GM12878 (cell line): ENCODE data around the gene PLEKHO1.

Experiments
- E2F8 ChIP-seq: fragments of 450-650 bp; IDR thresholded peaks from 2 replicates; pipeline ENCODE4 v1.6.1; 2018; ENCODE audit warnings: mild to moderate bottlenecking, low read depth, moderate library complexity; ENCODE audit not compliant: partially characterized antibody
- JUND ChIP-seq: IDR thresholded peaks from 2 replicates; pipeline ENCODE4 v1.6.1; 2012; ENCODE audit warnings: low read depth, mild to moderate bottlenecking, low read length, improper control_type of control experiment, moderate library complexity
- KDM1A ChIP-seq: fragments of 200-600 bp; sonication (generic); IDR thresholded peaks from 2 replicates; pipeline ENCODE4 v1.6.1; 2016; ENCODE audit warnings: borderline replicate concordance
- MAX ChIP-seq: IDR thresholded peaks from 2 replicates; pipeline ENCODE4 v1.6.1; 2012; ENCODE audit warnings: low read depth, low read length, improper control_type of control experiment
- SP1 ChIP-seq: IDR thresholded peaks from one replicate; pipeline ENCODE4 v1.6.1; 2011; ENCODE audit warnings: low read depth, low read length
- USF2 ChIP-seq: IDR thresholded peaks from 2 replicates; pipeline ENCODE4 v1.6.1; 2011; ENCODE audit warnings: low read depth, low read length, improper control_type of control experiment, borderline replicate concordance
- ZBED1 ChIP-seq: IDR thresholded peaks from 2 replicates; pipeline ENCODE4 v1.6.1; 2016; ENCODE audit warnings: borderline replicate concordance

GRCh38 chr1:150102986-150103385 lies 46.7 kb upstream of the PLEKHO1 start:
- no peak for TF ChIP-seq JUND
- TF ChIP-seq MAX = no peak
- no peak for TF ChIP-seq E2F8
- no peak for TF ChIP-seq ZBED1
- TF ChIP-seq KDM1A = no peak
- no peak for TF ChIP-seq USF2
- no peak for TF ChIP-seq SP1
